T1000 (cell line): ENCODE measurements around the gene NR1D1.
A peak's percentile ranks its signal among the peaks of the same experiment; 100 is the strongest.

Source experiments
- DNase-seq: peaks from one replicate; lab custom pipeline; 2025; ENCODE audit warnings: mixed read lengths; lab: John Stamatoyannopoulos, UW

NR1D1 gene

GRCh38 chr17:40075201-40075941 is 25.0 kb downstream of the NR1D1 start:
- DNase-seq: peak; percentile 42

- no peak for DNase-seq
Measured at GRCh38 chr17:40074871-40075200, 25.6 kb downstream of the NR1D1 start.

DNA sequence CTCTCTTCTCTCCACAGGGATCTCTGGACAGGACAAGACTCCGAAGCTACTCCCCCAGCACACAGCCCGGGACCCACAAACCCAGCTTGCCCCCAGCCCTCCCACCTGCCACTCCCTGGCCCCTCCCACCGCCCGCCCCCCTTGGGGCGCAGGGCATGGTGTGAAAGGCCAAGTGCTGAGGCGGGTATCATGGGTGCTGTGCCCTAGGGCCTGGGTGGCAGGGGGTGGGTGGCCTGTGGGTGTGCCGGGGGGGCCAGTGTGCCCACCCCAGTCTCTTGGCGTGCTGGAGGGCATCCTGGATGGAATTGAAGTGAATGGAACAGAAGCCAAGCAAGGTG is 26.2 kb downstream of the NR1D1 start:
- DNase-seq: no peak

DNA sequence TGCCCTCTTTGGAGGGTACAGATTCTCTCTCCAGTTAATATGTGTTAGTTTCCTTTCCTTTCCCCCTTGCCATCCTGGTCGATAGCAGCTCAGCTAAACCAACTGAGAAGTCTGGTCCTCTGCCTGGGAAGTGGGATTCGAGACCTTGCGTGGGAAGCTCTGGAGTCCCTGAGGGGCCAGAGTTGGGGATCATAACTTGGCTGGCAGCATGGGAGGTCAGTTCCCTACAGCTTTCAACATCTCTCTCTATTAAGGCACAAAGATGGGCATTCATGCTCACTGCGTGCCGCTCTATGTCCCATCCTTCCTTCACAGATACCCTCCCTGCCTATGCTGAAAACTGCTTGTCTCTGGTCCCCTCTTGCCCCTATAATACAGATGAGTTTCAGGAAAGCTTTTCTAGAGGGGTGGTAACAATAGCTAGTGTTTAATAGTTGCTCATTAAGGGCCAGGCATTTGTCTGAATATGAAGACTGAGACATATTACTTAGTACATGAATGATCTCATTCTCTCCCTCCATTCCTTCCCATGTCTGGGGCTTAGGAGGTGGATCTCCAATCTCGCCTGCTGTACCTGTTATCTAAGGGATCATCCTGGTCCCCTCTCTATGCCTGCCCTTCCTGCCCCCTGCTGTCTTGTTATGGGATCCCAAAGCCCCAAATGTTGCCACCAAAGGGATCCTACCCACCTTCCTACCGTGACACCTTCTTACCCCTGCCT is 26.8 kb downstream of the NR1D1 start:
- DNase-seq: no peak

- DNase-seq: no peak
Measured at GRCh38 chr17:40072735-40073346, 27.5 kb downstream of the NR1D1 start.

DNA sequence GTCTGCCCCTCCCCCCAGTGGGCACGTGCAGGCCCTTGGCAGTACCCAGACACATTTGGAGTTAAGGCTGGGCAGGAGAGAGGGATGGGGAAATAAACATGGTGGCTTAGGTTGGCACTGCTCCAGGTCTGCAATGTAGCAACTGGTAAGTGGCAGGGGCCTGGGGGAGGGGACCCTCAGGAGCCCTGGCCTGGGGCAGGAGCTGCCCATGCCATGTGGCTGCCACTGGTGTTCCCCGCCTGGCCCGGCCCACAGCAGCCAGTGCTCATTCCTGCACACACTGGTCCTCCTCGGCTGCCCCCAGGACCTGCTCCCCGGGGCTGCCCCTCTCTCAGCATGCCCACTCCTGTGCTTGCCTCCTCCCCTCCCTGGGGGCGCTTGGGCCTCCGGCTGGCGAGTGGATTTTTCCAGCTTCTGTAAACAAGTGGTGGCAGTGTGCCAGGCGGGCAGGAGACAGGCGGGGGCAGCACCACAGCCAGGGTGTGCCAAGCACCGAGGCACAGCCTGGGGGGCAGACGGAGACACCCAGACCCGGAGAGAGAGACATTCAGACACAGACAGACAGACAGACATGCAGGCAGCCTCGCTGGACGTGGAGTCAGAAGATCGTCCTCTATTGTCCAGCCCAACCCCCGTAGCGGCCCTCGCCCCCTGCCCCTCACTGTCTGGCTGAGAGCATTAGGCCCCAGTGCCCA is 28.2 kb downstream of the NR1D1 start:
- DNase-seq: peak; percentile 77

GRCh38 chr17:40071313-40072039 is 28.9 kb downstream of the NR1D1 start:
- no peak for DNase-seq

DNA sequence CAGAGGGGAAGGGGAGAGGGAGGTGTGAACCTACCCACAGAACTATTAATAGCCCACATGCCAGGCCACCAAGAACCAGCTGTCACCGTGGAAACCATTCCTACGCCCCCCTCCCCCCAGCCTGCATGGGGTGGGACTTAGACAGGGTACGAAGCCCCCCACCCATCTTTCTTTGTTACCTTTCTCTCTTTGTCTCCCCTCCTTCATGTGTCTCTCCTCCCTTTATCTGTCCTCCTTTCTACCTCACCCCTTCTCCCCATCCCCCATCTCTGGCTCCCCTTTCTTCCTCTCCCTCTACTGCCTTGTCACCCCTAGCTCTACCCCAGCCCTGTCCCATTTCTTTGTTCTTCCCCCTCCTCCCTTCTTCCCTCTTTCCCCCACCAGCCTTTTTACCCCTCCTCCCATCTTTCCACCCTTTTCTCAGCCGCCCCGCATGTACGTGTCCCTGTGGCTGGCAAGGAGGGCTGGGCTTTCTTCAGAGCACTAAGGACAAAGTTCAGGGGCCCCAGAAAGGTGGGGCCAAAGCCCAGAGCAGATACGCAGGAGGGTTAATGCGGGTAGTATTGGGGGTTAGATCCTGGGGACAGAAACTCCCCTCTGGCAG is 29.6 kb downstream of the NR1D1 start:
- DNase-seq: no peak

DNA sequence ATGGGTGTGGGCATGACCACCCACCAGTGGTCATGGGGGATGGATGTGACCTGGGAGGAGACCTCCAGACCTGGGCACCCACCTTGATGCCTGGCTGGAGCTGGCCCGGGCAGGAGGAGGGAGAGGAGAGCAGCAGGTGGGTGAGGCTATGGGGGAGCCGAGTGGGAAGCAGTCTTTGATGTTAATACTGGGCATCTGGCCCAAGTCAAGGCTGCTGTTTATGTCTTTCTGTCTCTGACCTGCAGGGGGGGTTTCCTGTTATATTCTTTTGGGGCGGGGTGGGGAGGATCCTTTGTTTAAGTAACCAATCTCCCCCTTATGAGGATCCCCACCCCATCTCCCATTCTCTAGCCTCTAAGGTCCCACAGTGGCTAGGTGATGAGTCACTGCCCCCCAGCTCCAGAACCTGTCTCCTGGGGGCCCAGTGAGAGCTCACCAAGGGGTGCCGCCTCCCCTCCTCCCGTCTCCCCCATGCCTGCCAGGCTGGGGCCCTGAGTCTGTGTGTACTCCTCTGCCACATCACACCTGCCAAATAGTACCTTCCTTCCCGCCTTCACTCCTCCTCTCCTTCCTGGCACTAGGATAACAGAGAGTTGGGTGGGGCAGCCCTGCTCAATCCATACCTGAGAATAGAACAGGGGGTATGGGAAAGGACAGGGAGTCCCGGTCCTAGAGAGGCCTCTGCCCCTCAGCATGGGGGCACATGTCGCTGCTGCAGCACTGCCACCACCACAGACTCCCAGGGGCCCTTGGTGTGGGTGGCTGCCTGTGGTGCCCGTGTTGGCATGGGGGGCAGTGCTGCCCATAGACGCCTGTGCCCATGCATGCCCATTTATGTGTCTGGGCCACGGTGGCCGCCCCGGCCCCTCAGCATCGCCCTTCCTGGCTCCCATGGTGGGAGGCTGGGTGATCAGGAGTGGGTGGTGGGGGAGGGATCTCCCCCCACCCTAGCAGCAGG is 30.4 kb downstream of the NR1D1 start:
- no peak for DNase-seq

DNA sequence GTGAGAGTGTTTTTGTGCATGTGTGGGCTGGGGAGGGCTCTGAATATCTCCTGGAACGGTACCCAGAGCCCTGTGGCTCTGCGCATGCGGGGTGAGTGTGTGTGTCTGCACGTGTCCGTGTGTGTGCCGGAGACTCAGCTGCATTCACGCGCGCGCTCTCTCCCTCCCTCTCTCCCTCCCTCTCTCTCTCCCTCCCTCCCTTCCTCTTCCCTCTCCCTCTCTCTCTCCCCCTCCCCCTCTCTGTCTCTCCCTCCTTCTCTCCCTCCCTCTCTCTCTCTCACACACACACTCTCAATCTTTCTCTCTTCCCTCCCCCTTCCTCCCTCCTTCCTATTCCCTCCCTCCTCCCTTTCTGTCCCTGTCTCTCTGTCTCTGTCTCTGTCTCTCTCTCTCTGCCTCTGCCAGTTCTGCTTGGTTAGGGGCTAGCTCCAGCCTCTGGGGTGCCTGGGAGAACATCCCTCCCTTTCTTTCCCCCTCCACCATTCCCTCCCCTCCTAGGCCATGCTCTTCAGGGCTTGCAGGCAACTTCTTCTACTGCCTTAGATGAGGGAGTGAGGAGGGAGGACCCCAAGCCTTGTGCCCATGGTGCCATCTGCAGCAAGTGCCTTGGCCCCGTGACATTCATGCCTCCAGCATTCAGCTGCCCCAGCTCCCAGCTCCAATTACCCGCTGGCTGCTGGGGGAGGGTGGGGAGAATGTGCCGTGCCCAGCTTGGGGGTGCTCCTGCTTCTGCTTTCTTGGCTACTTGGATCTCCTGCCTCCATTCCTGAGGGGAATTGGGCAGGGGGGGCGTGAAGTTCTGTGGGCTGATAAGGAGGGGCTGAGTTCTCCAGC is 31.3 kb downstream of the NR1D1 start:
- peak; percentile 37 for DNase-seq

- no peak for DNase-seq
Measured at GRCh38 chr17:40068584-40068916, 31.8 kb downstream of the NR1D1 start.

DNA sequence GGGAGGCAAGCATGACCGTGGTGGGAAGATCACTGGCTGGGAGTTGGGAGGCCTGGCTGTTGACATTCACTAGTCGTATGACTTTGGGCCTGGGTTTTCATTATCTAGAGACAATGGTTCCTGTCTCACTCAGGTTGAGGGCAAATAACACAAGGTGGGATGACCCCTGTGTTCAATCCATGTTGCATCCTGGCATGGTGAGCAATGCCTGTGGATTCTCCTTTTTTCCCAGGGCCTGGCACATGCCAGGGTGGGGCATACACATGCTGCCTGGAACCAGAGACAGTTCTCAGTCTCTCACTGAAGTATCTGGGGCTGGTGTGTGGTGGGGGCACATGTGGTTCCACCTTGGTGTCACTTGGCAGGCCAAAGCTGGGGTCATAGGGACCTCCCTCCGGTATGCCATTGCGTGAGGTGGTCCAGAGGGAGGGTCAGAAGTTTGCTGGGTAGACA is 32.2 kb downstream of the NR1D1 start:
- DNase-seq: no peak

GRCh38 chr17:40067710-40068109 is 32.7 kb downstream of the NR1D1 start:
- no peak for DNase-seq

GRCh38 chr17:40065769-40066510 is 34.4 kb downstream of the NR1D1 start:
- no peak for DNase-seq

DNA sequence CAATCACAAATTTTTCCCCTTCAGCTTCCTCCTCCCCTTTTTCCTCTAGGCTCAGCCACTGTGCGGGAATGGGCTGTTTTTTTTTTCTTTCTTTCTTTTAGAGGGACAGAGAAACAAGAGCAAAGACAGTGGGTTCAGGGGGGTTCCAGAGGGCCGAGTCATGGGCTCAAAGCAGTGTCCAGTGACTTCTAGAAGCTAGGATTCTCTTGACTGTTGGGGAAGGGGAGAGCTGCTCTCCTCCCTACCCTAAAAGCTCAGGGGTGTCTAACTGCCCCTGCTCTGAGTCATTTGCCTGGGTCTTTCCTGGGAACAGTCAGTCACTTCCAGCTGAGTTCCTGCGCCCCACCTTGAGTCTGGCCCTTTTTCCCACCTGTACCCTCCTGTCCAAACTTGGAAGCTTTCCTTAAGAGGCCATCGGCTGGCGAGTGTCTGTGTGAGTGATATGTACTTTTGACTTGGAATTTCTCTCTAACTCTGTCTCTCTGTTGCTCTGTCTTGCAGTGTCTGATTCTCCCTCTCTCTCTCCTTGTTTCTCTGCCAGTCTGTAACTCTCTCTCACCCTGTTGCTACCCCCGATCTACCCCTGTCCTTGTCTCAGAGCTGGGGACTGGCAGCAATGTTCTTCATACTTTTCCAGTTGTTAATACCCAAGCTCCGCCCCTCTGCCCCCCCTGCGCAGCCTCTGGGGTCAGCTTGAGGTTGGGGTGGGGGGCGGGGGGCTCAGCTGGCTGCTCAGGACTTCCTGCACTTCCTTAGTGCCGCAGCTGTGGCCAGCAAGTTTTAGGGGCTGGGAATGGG is 35.2 kb downstream of the NR1D1 start:
- no peak for DNase-seq

- no peak for DNase-seq
Measured at GRCh38 chr17:40063901-40064531, 36.4 kb downstream of the NR1D1 start.

GRCh38 chr17:40063187-40063771 is 37.1 kb downstream of the NR1D1 start:
- no peak for DNase-seq
